ENCODE data around the gene TNK1.

- TF ChIP-seq CTCF (conservative IDR thresholded peaks at IDR 0.05; ENCODE audit: low read depth in 2 of 2) (no peak), POLR2AphosphoS5 (IDR thresholded peaks at IDR 0.05; ENCODE audit: low read depth) (no peak), JUNB (IDR thresholded peaks at IDR 0.05; ENCODE audit: unreplicated experiment) (no peak), NANOG (IDR thresholded peaks at IDR 0.05; ENCODE audit: borderline replicate concordance) (no peak), EZH2phosphoT487 (IDR thresholded peaks at IDR 0.05; ENCODE audit: unreplicated experiment) (no peak)
Measured at GRCh38 chr17:7388856-7389255, 8.0 kb downstream of the TNK1 start.
